ENCODE results near the gene CALHM5. TPM values are rescaled to one million over a fixed set of nuclear protein-coding genes. Genes with fewer than 3 reads are reported as not detected.
A peak's percentile ranks its signal among the peaks of the same experiment; 100 is the strongest.
"Not testable (repeated sequence)": the region's sequence is repeated elsewhere in the genome, so short reads cannot be mapped to it uniquely, and the experiment has no call there.

Gene CALHM5
- total RNA-seq (2014; rRNA removed; shearing (Covaris generic)) = 7.1 and 8.7 TPM in 2 replicates

GRCh38 chr6:116511424-116512110 lies at the start of gene CALHM5:
TSS of gene CALHM5 (plus strand) at chr6:116511639. CDS start at chr6:116511697, 58 bp downstream.
- peak; percentile 86 for DNase-seq (ENCODE audit: low spot score)

GRCh38 chr6:116461932-116462885 lies 49.2 kb upstream of the CALHM5 start:
- DNase-seq (ENCODE audit: low spot score) = no peak

DNA sequence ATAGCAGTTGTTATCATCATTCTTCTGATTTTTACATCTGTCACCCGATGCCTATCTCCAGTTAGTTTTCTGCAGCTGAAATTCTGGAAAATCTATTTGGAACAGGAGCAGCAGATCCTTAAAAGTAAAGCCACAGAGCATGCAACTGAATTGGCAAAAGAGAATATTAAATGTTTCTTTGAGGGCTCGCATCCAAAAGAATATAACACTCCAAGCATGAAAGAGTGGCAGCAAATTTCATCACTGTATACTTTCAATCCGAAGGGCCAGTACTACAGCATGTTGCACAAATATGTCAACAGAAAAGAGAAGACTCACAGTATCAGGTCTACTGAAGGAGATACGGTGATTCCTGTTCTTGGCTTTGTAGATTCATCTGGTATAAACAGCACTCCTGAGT lies 48.1 kb upstream of the CALHM5 start:
- no peak for DNase-seq (ENCODE audit: low spot score)

GRCh38 chr6:116465246-116465645 lies 46.2 kb upstream of the CALHM5 start:
- no peak for DNase-seq (ENCODE audit: low spot score)

GRCh38 chr6:116467096-116467495 lies 44.3 kb upstream of the CALHM5 start:
- no peak for DNase-seq (ENCODE audit: low spot score)

DNA sequence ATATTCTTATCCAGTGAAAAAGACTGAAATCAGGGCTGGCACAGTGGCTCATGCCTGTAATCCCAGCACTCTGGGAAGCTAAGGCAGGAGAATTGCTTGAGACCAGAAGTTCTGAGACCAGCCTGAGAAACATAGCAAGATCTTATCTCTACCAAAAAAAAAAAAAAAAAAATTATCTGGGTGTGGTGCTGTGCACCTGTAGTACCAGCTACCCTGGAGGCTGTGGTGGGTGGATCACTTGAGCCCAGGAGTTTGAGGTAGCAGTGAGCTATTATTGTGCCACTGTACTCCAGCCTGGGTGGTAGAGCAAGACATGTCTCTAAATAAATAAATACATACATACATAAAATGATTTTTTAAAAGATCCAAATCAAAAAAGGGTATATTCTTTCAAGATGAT lies 43.9 kb upstream of the CALHM5 start:
- no peak for DNase-seq (ENCODE audit: low spot score)

- DNase-seq (ENCODE audit: low spot score) = no peak
These were observed 43.1 kb upstream of the CALHM5 start for GRCh38 chr6:116468293-116468692.

- DNase-seq (ENCODE audit: low spot score) = no peak
These were observed 39.9 kb upstream of the CALHM5 start for GRCh38 chr6:116471531-116471930.

- no peak for DNase-seq (ENCODE audit: low spot score)
These were observed 38.7 kb upstream of the CALHM5 start for GRCh38 chr6:116472706-116473105.

DNA sequence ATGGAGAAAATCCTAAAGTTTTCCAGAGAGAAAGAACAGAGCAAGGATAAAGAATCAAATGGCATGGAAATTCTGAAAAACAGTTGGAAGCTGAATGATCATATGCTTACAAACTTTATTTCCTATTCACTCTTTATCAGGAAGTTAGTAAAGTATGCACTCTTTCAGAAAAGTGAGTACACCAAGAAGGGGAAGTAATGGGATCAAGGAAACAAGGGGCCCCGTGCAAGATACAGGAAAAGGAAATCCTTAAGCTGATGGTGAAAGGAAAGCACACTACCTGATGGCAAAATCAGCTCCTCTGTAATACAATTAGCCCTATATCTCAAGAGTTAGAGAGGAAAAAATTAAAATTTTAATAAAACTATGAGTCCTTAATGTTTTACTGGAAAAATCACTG lies 36.3 kb upstream of the CALHM5 start:
- DNase-seq (ENCODE audit: low spot score) = no peak

DNA sequence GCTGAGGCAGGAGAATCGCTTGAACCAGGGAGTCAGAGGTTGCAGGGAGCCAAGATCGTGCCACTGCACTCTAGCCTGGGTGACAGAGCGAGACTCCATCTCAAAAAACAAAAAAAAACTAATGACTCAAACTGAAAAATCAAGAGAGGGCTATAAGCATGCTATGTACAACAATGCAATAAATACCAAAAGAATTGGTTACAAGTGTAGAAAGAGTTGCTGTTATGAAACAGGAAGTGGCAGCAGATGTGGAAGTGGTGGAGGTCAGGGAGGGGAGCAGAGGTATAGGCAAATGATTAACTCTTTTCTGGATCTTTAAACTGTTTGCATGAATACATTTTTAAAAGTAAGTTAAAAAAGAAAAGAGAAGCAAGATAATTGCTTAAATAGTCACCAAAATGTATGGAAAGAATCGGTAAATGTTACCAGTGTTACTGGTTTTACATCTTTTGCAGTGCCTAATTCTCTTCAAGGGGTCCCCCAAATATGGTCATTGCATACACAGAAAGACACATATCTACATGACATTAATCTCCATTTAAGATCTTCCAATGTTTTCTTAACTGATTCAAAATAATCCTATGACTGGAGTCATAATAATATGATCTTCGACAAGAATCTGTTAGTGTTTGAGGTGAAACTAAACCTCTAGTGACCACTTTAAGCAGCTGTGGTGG lies 35.3 kb upstream of the CALHM5 start:
- no peak for DNase-seq (ENCODE audit: low spot score)

DNA sequence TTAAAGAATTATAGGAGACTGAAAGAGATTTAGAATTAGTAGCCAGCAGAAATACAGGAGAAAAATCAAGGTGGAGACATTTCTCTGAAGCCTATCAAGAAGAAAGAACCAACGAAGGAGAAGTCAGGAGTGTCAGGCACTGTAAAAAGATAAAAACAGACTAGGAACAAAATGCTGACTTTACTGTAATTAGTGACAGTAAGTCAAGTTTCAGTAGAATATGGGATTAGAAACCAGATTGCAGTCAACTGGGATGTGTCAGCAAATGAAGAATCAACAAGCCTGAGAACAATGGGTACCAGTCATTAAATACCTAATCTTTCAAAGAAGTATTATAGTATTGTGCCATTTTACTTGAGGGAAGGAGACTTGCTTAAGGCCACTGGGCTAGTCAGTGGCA lies 28.7 kb upstream of the CALHM5 start:
- no peak for DNase-seq (ENCODE audit: low spot score)

DNA sequence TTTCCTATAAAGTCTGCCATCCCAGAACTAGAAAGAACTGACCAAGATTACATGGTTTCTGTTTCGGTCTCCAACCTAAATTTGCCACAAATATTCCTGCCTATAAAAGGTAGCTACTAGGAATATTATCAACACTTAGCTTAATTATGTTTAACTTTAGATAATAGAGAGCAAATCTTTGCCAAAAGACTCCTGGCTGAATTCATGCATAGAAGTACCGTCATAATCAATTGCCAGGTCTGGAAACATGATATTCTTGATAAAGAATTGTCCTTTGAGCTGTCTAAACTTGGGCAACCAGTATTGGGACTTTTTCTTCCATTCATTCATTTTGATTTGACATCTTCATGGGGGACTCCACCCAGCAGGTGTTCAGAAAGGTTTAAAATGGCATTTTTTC lies 27.8 kb upstream of the CALHM5 start:
- DNase-seq (ENCODE audit: low spot score) = no peak

GRCh38 chr6:116485559-116486184 lies 25.8 kb upstream of the CALHM5 start:
- DNase-seq (ENCODE audit: low spot score) = no peak

DNA sequence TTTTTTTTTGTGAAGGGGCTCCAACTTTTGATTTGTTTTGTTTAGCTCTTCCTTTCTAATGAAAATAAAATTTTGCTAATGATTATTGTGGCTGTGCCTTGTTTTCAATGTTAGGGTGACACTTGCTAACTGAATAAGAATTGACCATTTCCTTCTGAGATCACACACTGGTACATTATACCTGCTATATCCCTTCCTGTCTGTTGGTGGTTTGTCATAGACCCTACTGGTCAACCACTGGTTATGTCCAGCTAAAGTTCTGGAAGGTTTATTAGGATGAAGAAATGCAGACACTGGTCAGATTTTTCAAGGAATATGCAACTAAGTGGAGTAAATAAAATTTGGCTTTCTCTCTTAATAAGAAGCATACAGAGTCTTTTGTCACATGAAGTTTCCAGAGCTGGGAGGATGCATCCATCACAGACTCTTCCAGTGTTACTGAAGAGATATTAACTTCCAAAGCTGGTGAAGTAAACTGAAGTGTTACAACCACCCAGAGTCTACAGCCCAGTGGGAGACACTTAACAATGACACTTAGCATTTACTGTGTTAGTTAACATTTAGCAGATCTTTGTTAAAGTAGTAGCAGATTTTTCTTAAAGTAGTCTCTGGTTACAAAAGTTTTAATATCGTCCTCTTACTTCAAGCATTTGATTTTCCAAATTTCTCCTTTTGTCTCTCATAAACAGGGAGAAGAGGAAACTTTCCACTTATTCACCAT lies 19.7 kb upstream of the CALHM5 start:
- DNase-seq (ENCODE audit: low spot score) = no peak

DNA sequence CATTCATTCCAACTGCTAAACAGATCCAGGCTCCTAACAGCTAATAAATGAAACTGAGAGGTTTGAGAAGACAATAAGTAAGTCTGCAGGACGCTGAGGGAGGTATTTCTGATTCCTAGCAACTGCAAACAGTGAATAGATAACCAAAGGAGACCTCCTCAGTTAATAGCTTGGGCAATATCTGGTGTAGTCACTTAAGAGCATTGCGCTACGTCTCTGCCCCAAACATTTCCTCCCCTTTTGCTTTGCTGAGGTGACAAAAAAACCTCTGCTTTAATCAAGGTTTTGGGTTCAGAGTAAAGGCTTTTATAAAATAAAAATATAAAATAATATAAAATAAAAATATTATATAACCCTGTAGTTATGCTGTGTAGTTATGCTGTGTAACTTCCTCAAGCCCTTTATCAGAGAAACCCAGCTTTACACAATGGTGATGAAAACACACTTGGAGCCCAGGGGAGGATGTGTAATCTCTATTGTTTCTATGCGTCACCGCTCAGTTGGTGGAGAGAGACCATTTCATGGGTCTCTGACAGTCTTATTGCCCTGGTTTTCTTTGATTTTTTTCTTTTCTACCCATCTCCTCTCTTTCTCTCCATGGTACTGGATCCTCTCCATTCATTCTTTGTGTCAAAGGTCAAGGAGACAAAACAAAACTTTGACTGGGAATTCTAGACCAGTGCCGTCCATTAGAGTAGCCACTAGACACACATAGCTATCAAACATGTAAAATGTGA lies 18.9 kb upstream of the CALHM5 start:
- no peak for DNase-seq (ENCODE audit: low spot score)

DNA sequence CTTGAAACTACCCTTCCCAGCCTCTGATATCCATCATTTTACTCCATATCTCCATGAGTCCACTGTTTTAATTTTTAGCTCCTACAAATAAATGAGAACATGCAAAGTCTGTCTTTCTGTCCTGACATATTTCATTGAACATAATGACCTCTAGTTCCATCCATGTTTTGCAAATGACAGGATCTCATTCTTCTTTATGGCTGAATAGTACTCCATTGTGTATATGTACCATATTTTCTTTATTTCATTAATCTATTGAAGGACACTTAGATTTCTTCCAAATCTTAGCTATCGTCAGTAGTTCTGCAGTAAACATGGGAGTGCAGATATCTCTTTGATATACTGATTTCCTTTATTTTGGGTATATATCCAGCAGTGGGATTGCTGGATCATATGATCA lies 16.3 kb upstream of the CALHM5 start:
- DNase-seq (ENCODE audit: low spot score) = not testable (repeated sequence)

DNA sequence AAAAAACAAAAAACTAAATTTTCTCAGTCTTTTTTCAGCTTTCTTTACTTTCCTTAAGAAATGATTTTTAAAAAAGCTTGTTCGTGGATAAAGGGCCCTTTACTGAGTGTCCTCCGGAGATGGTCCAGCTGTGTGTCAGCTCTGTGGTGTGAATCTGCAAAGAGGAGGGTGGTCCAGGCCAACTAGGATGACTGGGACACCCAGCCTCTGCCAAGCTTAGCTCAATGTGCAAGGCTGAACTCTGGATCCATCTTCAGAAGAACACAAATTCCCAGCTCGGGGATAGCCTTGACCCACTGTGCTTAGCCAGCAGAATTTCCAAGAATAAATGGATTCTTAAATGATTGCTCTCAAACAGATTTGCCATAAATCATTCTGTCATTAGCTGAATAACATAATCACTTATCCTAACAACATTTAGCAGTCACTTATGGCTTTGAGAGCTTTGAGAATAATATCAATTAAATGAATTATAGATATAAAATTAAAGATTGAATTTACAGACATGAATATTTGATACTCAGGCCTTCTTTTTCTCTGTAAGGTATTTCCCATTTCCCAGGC lies 14.2 kb upstream of the CALHM5 start:
- DNase-seq (ENCODE audit: low spot score) = no peak

- DNase-seq (ENCODE audit: low spot score) = peak; percentile 19
These were observed 10.4 kb upstream of the CALHM5 start for GRCh38 chr6:116500969-116501433.

GRCh38 chr6:116507324-116507723 lies 4.1 kb upstream of the CALHM5 start:
- DNase-seq (ENCODE audit: low spot score) = no peak

All from H4 (cell line).